NT2/D1 (cell line): ENCODE measurements around the gene ERBB4.

Experiments
- YY1 ChIP-seq: IDR thresholded peaks from 2 replicates; pipeline ENCODE4 v1.6.1; 2011; ENCODE audit not compliant: insufficient read length, insufficient read depth
- ZNF274 ChIP-seq: IDR thresholded peaks from 2 replicates; pipeline ENCODE4 v1.6.1; 2011; ENCODE audit warnings: mild to moderate bottlenecking, low read depth, low read length

DNA sequence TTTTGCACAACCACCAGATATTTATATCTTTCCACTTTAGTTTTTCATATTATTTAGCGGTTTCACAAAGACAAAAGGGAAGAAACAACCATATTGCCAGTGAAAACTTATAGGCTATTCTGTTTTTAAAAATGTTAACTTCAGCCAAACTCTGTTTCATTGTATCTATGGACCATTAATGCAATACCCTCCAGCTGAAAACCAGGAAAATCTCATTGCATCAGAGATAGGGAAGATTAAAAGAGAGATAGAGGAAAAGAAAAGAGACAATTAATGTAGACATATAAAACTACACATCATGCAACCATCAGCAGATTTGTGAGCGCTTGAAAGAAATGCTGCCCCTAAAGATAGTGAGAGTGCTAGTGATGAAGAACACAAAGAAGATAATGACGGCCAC is 970.2 kb downstream of the ERBB4 start:
- TF ChIP-seq ZNF274: no peak
- TF ChIP-seq YY1: no peak
